ENCODE data around the gene POLR3F.

GRCh38 chr20:18497603-18498002 lies 30.4 kb downstream of the POLR3F start:
- no peak for TF ChIP-seq CTCF (conservative IDR thresholded peaks at IDR 0.05 in 1 of 2, IDR thresholded peaks at IDR 0.05 in 1 of 2; ENCODE audit: extremely low read depth in 1 of 2, insufficient read depth in 1 of 2, low read depth in 1 of 2, low read length in 2 of 2)
- TF ChIP-seq EZH2 (IDR thresholded peaks at IDR 0.05; ENCODE audit: borderline replicate concordance, low read length), result no peak

All from mammary epithelial cell (primary cell).